Spleen (tissue), 11 donors: ENCODE data around the gene SESTD1. TPM values are rescaled to one million over a fixed set of nuclear protein-coding genes. Genes with fewer than 3 reads are reported as not detected.
A peak's percentile ranks its signal among the peaks of the same experiment; 100 is the strongest.
"Not testable (repeated sequence)": the region's sequence is repeated elsewhere in the genome, so short reads cannot be mapped to it uniquely, and the experiment has no call there.

ENCODE experiments used
- DNase-seq: peaks from one replicate; pipeline ENCODE4 v3.0.0-alpha.2; 2020
- H3K27ac ChIP-seq, 8 donors: fragments of 200-600 bp; sonication (generic) in 7 of 8; 1 replicate in 4 of 8; 2 replicates in 4 of 8; pipeline versions ENCODE4 v1.5.0 to v1.8.0; 2016 to 2021; ENCODE audit warnings: inconsistent platforms in 4 of 8, mild to moderate bottlenecking in 4 of 8, moderate library complexity in 1 of 8
- H3K27me3 ChIP-seq, 7 donors: fragments of 200-600 bp; sonication (generic) in 6 of 7; replicated peaks in 1 of 7; 1 replicate in 4 of 7; 2 replicates in 3 of 7; pipeline versions ENCODE4 v1.5.0 to v1.8.0; 2016 to 2021; ENCODE audit warnings: inconsistent platforms in 3 of 7, mild to moderate bottlenecking in 1 of 7
- H3K36me3 ChIP-seq, 6 donors: fragments of 200-600 bp; sonication (generic) in 5 of 6; 1 replicate in 4 of 6; 2 replicates in 2 of 6; pipeline versions ENCODE4 v1.5.0 to v1.8.0; 2016 to 2021; ENCODE audit warnings: inconsistent platforms in 2 of 6
- H3K4me1 ChIP-seq, 6 donors: fragments of 200-600 bp; sonication (generic) in 5 of 6; 1 replicate in 3 of 6; 2 replicates in 3 of 6; pipeline versions ENCODE4 v1.5.0 to v1.8.0; 2016 to 2021; ENCODE audit warnings: inconsistent platforms in 3 of 6
- H3K4me3 ChIP-seq, 8 donors: fragments of 200-600 bp; sonication (generic) in 7 of 8; 1 replicate in 4 of 8; 2 replicates in 4 of 8; pipeline versions ENCODE4 v1.5.0 to v1.8.0; 2016 to 2021; ENCODE audit warnings: inconsistent platforms in 4 of 8, mild to moderate bottlenecking in 4 of 8, moderate library complexity in 2 of 8
- H3K9me3 ChIP-seq, 8 donors: fragments of 200-600 bp; sonication (generic) in 7 of 8; 1 replicate in 4 of 8; 2 replicates in 4 of 8; pipeline versions ENCODE4 v1.5.0 to v1.8.0; 2016 to 2021; ENCODE audit warnings: inconsistent platforms in 4 of 8
- CTCF ChIP-seq, 11 experiments: fragments of 200-600 bp in 7 of 11; fragments of 450-650 bp in 4 of 11; sonication (generic) in 4 of 11; IDR thresholded peaks in 8 of 11; conservative IDR thresholded peaks in 3 of 11; 1 replicate in 7 of 11; 2 replicates in 4 of 11; pipeline versions ENCODE4 v1.4.0 to v1.8.0; 2016 to 2021; ENCODE audit warnings: antibody characterized with exemption in 11 of 11, inconsistent platforms in 4 of 11, mild to moderate bottlenecking in 1 of 11
- POLR2A ChIP-seq, 3 donors: fragments of 450-650 bp; IDR thresholded peaks; one replicate each; pipeline ENCODE4 v1.5.1; 2017; ENCODE audit warnings: antibody characterized with exemption in 3 of 3, mild to moderate bottlenecking in 1 of 3
- POLR2AphosphoS5 ChIP-seq, 3 donors: sonication (generic); formaldehyde crosslinking; IDR thresholded peaks; one replicate each; pipeline ENCODE4 v1.5.1; 2017; ENCODE audit warnings: antibody characterized with exemption in 3 of 3
- whole genome bisulfite sequencing, 5 donors: extraction: QIAGEN DNeasy Blood & Tissue Kit in 3 of 5; methylation state at CpG; one replicate each; pipeline versions ENCODE4 v1.1.5 to v1.1.7; 2013 to 2018; 5-methylcytosine and 5-hydroxymethylcytosine counted together
- intact Hi-C: fragments of 100-400 bp; cut with DNase I; formaldehyde crosslinking; loops from one replicate; pipeline ENCODE4 v1.15.0; 2023; ENCODE audit warnings: low total_unique reads
- polyA plus RNA-seq, 3 donors: library from polyadenylated mRNA; stranded (reverse); fragments of 200-250 nt; gene quantifications; one replicate each; pipeline ENCODE4 v1.2.1, GENCODE V29; 2013
- total RNA-seq, 7 donors: library from RNA; depleted of rRNA in 3 of 7; stranded (reverse); fragments of >200 nt in 3 of 7; fragmentation: NEBNext Ultra II Directional in 4 of 7; extraction: Animal tissue kit (Norgen Biotek cat#: 25700) in 4 of 7; gene quantifications; one replicate each; pipeline versions ENCODE4 v1.1.0 to v1.2.1, GENCODE V29; 2016 to 2021
- donor health status: healthy with polysubstance abuse.
- donor health status: DM: no; HTN: no; CAD: no; lungs with moderate emphysema.
- donor health status: DM: no; HTN: no; CAD: no.
- donor health status: Bipolar disorder and iron deficiency.
- donor health status: healthy.
- donor health status: DM: no; HTN: no; CAD: no.
- donor health status: DM: yes; HTN: yes; CAD: no.

The SESTD1 gene
- total and polyA plus RNA-seq, 10 donors = 5.5 to 51.7 (median 24.1) TPM

GRCh38 chr2:179250095-179250494 lies 14.5 kb downstream of the SESTD1 start:
- Histone ChIP-seq H3K9me3 (peaks cover 0 to 11% (median 0%) of the 10 kb centered on the region in 8 donors), H3K36me3 (no peaks in the 10 kb centered on the region), H3K27ac (peak overlapping the region in 4 of 8 donors; percentile 29 to 85 (median 60)), H3K27me3 (no peaks in the 10 kb centered on the region), H3K4me1 (peaks cover 11 to 92% (median 41%) of the 10 kb centered on the region in 6 donors), H3K4me3 (no peak overlapping the region)
- TF ChIP-seq CTCF (IDR thresholded peaks at IDR 0.05 in 8 of 11, conservative IDR thresholded peaks at IDR 0.05 in 3 of 11) (no peak), POLR2A (IDR thresholded peaks at IDR 0.05) (no peak), POLR2AphosphoS5 (IDR thresholded peaks at IDR 0.05) (no peak)
- WGBS, 5 donors = 72 to 84% (median 75%) methylated on average over 3 of the region's 3 CpGs
- no peak for DNase-seq
- intact Hi-C loops = no loop called here

- peaks cover 0 to 11% (median 0%) of the 10 kb centered on the region in 8 donors for H3K9me3 ChIP-seq
- TF ChIP-seq POLR2AphosphoS5 (IDR thresholded peaks at IDR 0.05) (no peak), POLR2A (IDR thresholded peaks at IDR 0.05) (no peak), CTCF (IDR thresholded peaks at IDR 0.05 in 8 of 11, conservative IDR thresholded peaks at IDR 0.05 in 3 of 11) (no peak)
- no peak for DNase-seq
- WGBS, 5 donors = 56 to 84% (median 64%) methylated on average over 1 of the region's 1 CpG
- H3K27ac ChIP-seq = peak overlapping the region in 2 of 8 donors; percentile 64 to 69
- H3K4me1 ChIP-seq = peaks cover 7 to 87% (median 31%) of the 10 kb centered on the region in 6 donors
- H3K27me3 ChIP-seq = no peaks in the 10 kb centered on the region
- H3K4me3 ChIP-seq = peak overlapping the region in 2 of 8 donors; percentile 14 to 36
- H3K36me3 ChIP-seq = no peaks in the 10 kb centered on the region
- intact Hi-C loops = no loop called here
These were observed 16.6 kb downstream of the SESTD1 start for GRCh38 chr2:179248024-179248348.

- WGBS, 5 donors = 61 to 88% (median 82%) methylated on average over 2 of the region's 2 CpGs
- Histone ChIP-seq H3K4me1 (peaks cover 5 to 82% (median 26%) of the 10 kb centered on the region in 6 donors), H3K27me3 (no peaks in the 10 kb centered on the region), H3K27ac (peak overlapping the region in 2 of 8 donors; percentile 64 to 69), H3K9me3 (peaks cover 0 to 11% (median 0%) of the 10 kb centered on the region in 8 donors), H3K36me3 (no peaks in the 10 kb centered on the region), H3K4me3 (peak overlapping the region in 2 of 8 donors; percentile 14 to 36)
- no peak for DNase-seq
- TF ChIP-seq POLR2AphosphoS5 (IDR thresholded peaks at IDR 0.05) (no peak), POLR2A (IDR thresholded peaks at IDR 0.05) (no peak), CTCF (IDR thresholded peaks at IDR 0.05 in 8 of 11, conservative IDR thresholded peaks at IDR 0.05 in 3 of 11) (no peak)
- intact Hi-C loops = no loop called here
These were observed 17.2 kb downstream of the SESTD1 start for GRCh38 chr2:179247318-179248023.

- H3K27me3 ChIP-seq, H3K36me3 ChIP-seq, H3K4me3 ChIP-seq, H3K27ac ChIP-seq, intact Hi-C loops, DNase-seq, H3K9me3 ChIP-seq: not testable (repeated sequence)
- 82 to 97% (median 87%) methylated on average over 10 of the region's 10 CpGs for WGBS, 5 donors
- peaks cover 3 to 77% (median 11%) of the 10 kb centered on the region in 6 donors for H3K4me1 ChIP-seq
These were observed 18.8 kb downstream of the SESTD1 start for GRCh38 chr2:179245843-179246242.
